ENCODE results near the gene RPS6KA5. TPM values are rescaled to one million over a fixed set of nuclear protein-coding genes. Genes with fewer than 3 reads are reported as not detected.

Gene RPS6KA5
- total RNA-seq, 1 experiment from 2014 or later = 3.8 TPM

- H3K27me3 ChIP-seq (ENCODE audit: insufficient read depth, low read length) = no peaks in the 10 kb centered on the region
- no peaks in the 10 kb centered on the region for H3K79me2 ChIP-seq (ENCODE audit: insufficient read depth, low read length)
- no peak overlapping the region for H2BK5ac ChIP-seq (ENCODE audit: insufficient read length, low read length)
- no peaks in the 10 kb centered on the region for H3K36me3 Mint-ChIP-seq (ENCODE audit: insufficient read depth in 1 of 3, low read depth in 3 of 3)
- no peaks in the 10 kb centered on the region for H3K79me1 ChIP-seq (ENCODE audit: insufficient read depth, low read depth, low read length, poor library complexity, severe bottlenecking)
- H3K4me1 Mint-ChIP-seq = peaks cover 0 to 2% of the 10 kb centered on the region in 2 experiments; a peak in 1 of 4 replicates
- H2AFZ ChIP-seq (ENCODE audit: low read length) = no peak overlapping the region
- H2BK20ac ChIP-seq (ENCODE audit: low read depth, low read length, poor library complexity, severe bottlenecking) = no peak overlapping the region
- H3K4me1 ChIP-seq (ENCODE audit: insufficient read depth, low read length) = no peaks in the 10 kb centered on the region; the same call in 1 of the 2 replicates
- H3K27me3 Mint-ChIP-seq (ENCODE audit: low read depth) = no peaks in the 10 kb centered on the region
- no peaks in the 10 kb centered on the region for H3K9me3 Mint-ChIP-seq
- no peak for TF ChIP-seq CTCF (conservative IDR thresholded peaks at IDR 0.05)
- H3K27ac ChIP-seq (ENCODE audit: insufficient read length, low read depth, low read length) = no peak overlapping the region
- no peak overlapping the region for H3K56ac ChIP-seq (ENCODE audit: insufficient read length, low read depth, low read length)
- H2BK120ac ChIP-seq (ENCODE audit: low read depth, low read length, poor library complexity, severe bottlenecking) = no peak overlapping the region
- H3T11ph ChIP-seq (ENCODE audit: low read length) = no peak overlapping the region
- peaks cover 11% of the 10 kb centered on the region for H3K23me2 ChIP-seq (ENCODE audit: insufficient read length, low read depth, low read length, poor library complexity, severe bottlenecking)
- no peak overlapping the region for H4K8ac ChIP-seq (replicated peaks; ENCODE audit: insufficient read length, low read depth, low read length)
- H3K9me3 ChIP-seq (ENCODE audit: control insufficient read depth, low read depth, low read length) = no peaks in the 10 kb centered on the region
- no peak overlapping the region for H4K91ac ChIP-seq (ENCODE audit: insufficient read length, low read depth, low read length)
- no peak overlapping the region for H3K27ac Mint-ChIP-seq
- H4K5ac ChIP-seq (ENCODE audit: insufficient read length, low read depth, low read length) = no peak overlapping the region
- H2AK5ac ChIP-seq (ENCODE audit: insufficient read length, low read length) = no peak overlapping the region
- H2BK15ac ChIP-seq (ENCODE audit: low read depth, low read length) = no peak overlapping the region
- DNase-seq = no peak
- H3K4ac ChIP-seq (ENCODE audit: low read depth, low read length) = no peak overlapping the region
- no peak overlapping the region for H2BK12ac ChIP-seq (ENCODE audit: insufficient read length, low read depth, low read length)
- H3K4me3 Mint-ChIP-seq = no peak overlapping the region
- H3K9ac ChIP-seq (ENCODE audit: extremely low read depth, insufficient read length, low read length) = no peak overlapping the region
- no peak overlapping the region for H3K18ac ChIP-seq (ENCODE audit: insufficient read length, low read depth, low read length)
- no peak overlapping the region for H3K14ac ChIP-seq (ENCODE audit: insufficient read depth, low read length)
- no peaks in the 10 kb centered on the region for H4K20me1 ChIP-seq (ENCODE audit: control insufficient read depth, insufficient read depth, insufficient read length)
- no peak overlapping the region for H3K23ac ChIP-seq (ENCODE audit: insufficient read length, low read depth, low read length)
- H3K4me2 ChIP-seq (ENCODE audit: insufficient read depth, insufficient read length, low read length) = no peak overlapping the region
Observed at GRCh38 chr14:91063119-91063518, 2.7 kb upstream of the RPS6KA5 start.
